ENCODE measurements around the gene PBXIP1. TPM values are rescaled to one million over a fixed set of nuclear protein-coding genes. Genes with fewer than 3 reads are reported as not detected.
"Not testable (repeated sequence)": the region's sequence is repeated elsewhere in the genome, so short reads cannot be mapped to it uniquely, and the experiment has no call there.

PBXIP1 gene
- polyA plus RNA-seq, 4 donors: 31.9 to 97.8 (median 37.8) TPM

- peaks cover 0 to 2% (median 0%) of the 10 kb centered on the region in 3 donors for H3K36me3 ChIP-seq (ENCODE audit: control insufficient read depth in 3 of 3, insufficient read depth in 2 of 3, low read depth in 1 of 3, low read length in 3 of 3)
- no peak for FAIRE-seq
- no peak for DNase-seq
- no peak overlapping the region for H3K4me3 ChIP-seq (ENCODE audit: low read depth in 1 of 3, low read length in 3 of 3)
- H3K27me3 ChIP-seq (ENCODE audit: control insufficient read depth in 3 of 3, insufficient read depth in 3 of 3, low read length in 3 of 3): no peaks in the 10 kb centered on the region
- no peak overlapping the region for H3K27ac ChIP-seq (ENCODE audit: low read depth in 1 of 3, low read length in 2 of 3)
- whole genome bisulfite sequencing, 3 donors: 89 to 90% (median 89%) methylated on average over 3 of the region's 3 CpGs
- peaks cover 0 to 16% of the 10 kb centered on the region in 2 donors for H3K9me3 ChIP-seq (ENCODE audit: control insufficient read depth in 2 of 2, insufficient read depth in 1 of 2, low read depth in 1 of 2, low read length in 1 of 2)
- H3K4me1 ChIP-seq (ENCODE audit: control insufficient read depth in 3 of 3, insufficient read depth in 2 of 3, low read depth in 1 of 3, low read length in 2 of 3): no peaks in the 10 kb centered on the region
These were observed 42.6 kb downstream of the PBXIP1 start for GRCh38 chr1:154913273-154913672.

GRCh38 chr1:154912755-154913154, 43.1 kb downstream of the PBXIP1 start:
- peaks cover 0 to 21% of the 10 kb centered on the region in 2 donors for H3K9me3 ChIP-seq (ENCODE audit: control insufficient read depth in 2 of 2, insufficient read depth in 1 of 2, low read depth in 1 of 2, low read length in 1 of 2)
- H3K4me3 ChIP-seq (ENCODE audit: low read depth in 1 of 3, low read length in 3 of 3): no peak overlapping the region
- DNase-seq: no peak
- no peaks in the 10 kb centered on the region for H3K4me1 ChIP-seq (ENCODE audit: control insufficient read depth in 3 of 3, insufficient read depth in 2 of 3, low read depth in 1 of 3, low read length in 2 of 3)
- FAIRE-seq: no peak
- H3K36me3 ChIP-seq (ENCODE audit: control insufficient read depth in 3 of 3, insufficient read depth in 2 of 3, low read depth in 1 of 3, low read length in 3 of 3): peaks cover 0 to 2% (median 0%) of the 10 kb centered on the region in 3 donors
- no peak overlapping the region for H3K27ac ChIP-seq (ENCODE audit: low read depth in 1 of 3, low read length in 2 of 3)
- 87 to 91% (median 90%) methylated on average over 2 of the region's 2 CpGs for WGBS, 3 donors
- H3K27me3 ChIP-seq (ENCODE audit: control insufficient read depth in 3 of 3, insufficient read depth in 3 of 3, low read length in 3 of 3): no peaks in the 10 kb centered on the region

GRCh38 chr1:154911691-154912550, 44.0 kb downstream of the PBXIP1 start:
- H3K27me3 ChIP-seq (ENCODE audit: control insufficient read depth in 3 of 3, insufficient read depth in 3 of 3, low read length in 3 of 3): no peaks in the 10 kb centered on the region
- no peak overlapping the region for H3K4me3 ChIP-seq (ENCODE audit: low read depth in 1 of 3, low read length in 3 of 3)
- peaks cover 0 to 26% of the 10 kb centered on the region in 2 donors for H3K9me3 ChIP-seq (ENCODE audit: control insufficient read depth in 2 of 2, insufficient read depth in 1 of 2, low read depth in 1 of 2, low read length in 1 of 2)
- H3K36me3 ChIP-seq (ENCODE audit: control insufficient read depth in 3 of 3, insufficient read depth in 2 of 3, low read depth in 1 of 3, low read length in 3 of 3): peaks cover 0 to 2% (median 0%) of the 10 kb centered on the region in 3 donors
- no peak overlapping the region for H3K27ac ChIP-seq (ENCODE audit: low read depth in 1 of 3, low read length in 2 of 3)
- FAIRE-seq (no peak), DNase-seq (no peak)
- 90 to 94% (median 92%) methylated on average over 8 of the region's 8 CpGs for WGBS, 3 donors
- no peaks in the 10 kb centered on the region for H3K4me1 ChIP-seq (ENCODE audit: control insufficient read depth in 3 of 3, insufficient read depth in 2 of 3, low read depth in 1 of 3, low read length in 2 of 3)

GRCh38 chr1:154910851-154911250, 45.0 kb downstream of the PBXIP1 start:
- Histone ChIP-seq H3K9me3 (ENCODE audit: control insufficient read depth in 2 of 2, insufficient read depth in 1 of 2, low read depth in 1 of 2, low read length in 1 of 2) (peaks cover 0 to 21% of the 10 kb centered on the region in 2 donors), H3K36me3 (ENCODE audit: control insufficient read depth in 3 of 3, insufficient read depth in 2 of 3, low read depth in 1 of 3, low read length in 3 of 3) (peaks cover 0 to 2% (median 0%) of the 10 kb centered on the region in 3 donors), H3K27me3 (ENCODE audit: control insufficient read depth in 3 of 3, insufficient read depth in 3 of 3, low read length in 3 of 3) (no peaks in the 10 kb centered on the region), H3K4me3 (ENCODE audit: low read depth in 1 of 3, low read length in 3 of 3) (no peak overlapping the region), H3K27ac (ENCODE audit: low read depth in 1 of 3, low read length in 2 of 3) (no peak overlapping the region), H3K4me1 (ENCODE audit: control insufficient read depth in 3 of 3, insufficient read depth in 2 of 3, low read depth in 1 of 3, low read length in 2 of 3) (no peaks in the 10 kb centered on the region)
- 93 to 98% (median 94%) methylated on average over 5 of the region's 5 CpGs for WGBS, 3 donors
- DNase-seq (no peak), FAIRE-seq (no peak)

GRCh38 chr1:154908937-154909336, 47.0 kb downstream of the PBXIP1 start:
- H3K4me1 ChIP-seq (ENCODE audit: control insufficient read depth in 3 of 3, insufficient read depth in 2 of 3, low read depth in 1 of 3, low read length in 2 of 3): no peaks in the 10 kb centered on the region
- H3K27ac ChIP-seq (ENCODE audit: low read depth in 1 of 3, low read length in 2 of 3): peak overlapping the region in 1 of 3 donors; percentile 28
- no peaks in the 10 kb centered on the region for H3K27me3 ChIP-seq (ENCODE audit: control insufficient read depth in 3 of 3, insufficient read depth in 3 of 3, low read length in 3 of 3)
- no peak overlapping the region for H3K4me3 ChIP-seq (ENCODE audit: low read depth in 1 of 3, low read length in 3 of 3)
- FAIRE-seq: no peak
- peaks cover 0 to 2% (median 0%) of the 10 kb centered on the region in 3 donors for H3K36me3 ChIP-seq (ENCODE audit: control insufficient read depth in 3 of 3, insufficient read depth in 2 of 3, low read depth in 1 of 3, low read length in 3 of 3)
- peaks cover 0 to 21% of the 10 kb centered on the region in 2 donors for H3K9me3 ChIP-seq (ENCODE audit: control insufficient read depth in 2 of 2, insufficient read depth in 1 of 2, low read depth in 1 of 2, low read length in 1 of 2)
- WGBS, 3 donors: 85 to 94% (median 94%) methylated on average over 3 to 5 of the region's 5 CpGs
- no peak for DNase-seq

GRCh38 chr1:154908129-154908528, 47.8 kb downstream of the PBXIP1 start:
- H3K36me3 ChIP-seq (ENCODE audit: control insufficient read depth in 3 of 3, insufficient read depth in 2 of 3, low read depth in 1 of 3, low read length in 3 of 3); H3K27me3 ChIP-seq (ENCODE audit: control insufficient read depth in 3 of 3, insufficient read depth in 3 of 3, low read length in 3 of 3); H3K4me1 ChIP-seq (ENCODE audit: control insufficient read depth in 3 of 3, insufficient read depth in 2 of 3, low read depth in 1 of 3, low read length in 2 of 3); H3K4me3 ChIP-seq (ENCODE audit: low read depth in 1 of 3, low read length in 3 of 3); FAIRE-seq: not testable (repeated sequence)
- Histone ChIP-seq H3K9me3 (ENCODE audit: control insufficient read depth in 2 of 2, insufficient read depth in 1 of 2, low read depth in 1 of 2, low read length in 1 of 2) (peaks cover 0 to 21% of the 10 kb centered on the region in 2 donors), H3K27ac (ENCODE audit: low read depth in 1 of 3, low read length in 2 of 3) (peak overlapping the region in 1 of 3 donors; percentile 28)
- DNase-seq: peak in 1 of 2 donors; percentile 68
- WGBS, 3 donors: 19 to 59% (median 48%) methylated on average over 3 of the region's 3 CpGs

- Histone ChIP-seq H3K27me3 (ENCODE audit: control insufficient read depth in 3 of 3, insufficient read depth in 3 of 3, low read length in 3 of 3) (no peaks in the 10 kb centered on the region), H3K36me3 (ENCODE audit: control insufficient read depth in 3 of 3, insufficient read depth in 2 of 3, low read depth in 1 of 3, low read length in 3 of 3) (no peaks in the 10 kb centered on the region), H3K27ac (ENCODE audit: low read depth in 1 of 3, low read length in 2 of 3) (no peak overlapping the region), H3K4me1 (ENCODE audit: control insufficient read depth in 3 of 3, insufficient read depth in 2 of 3, low read depth in 1 of 3, low read length in 2 of 3) (no peaks in the 10 kb centered on the region), H3K9me3 (ENCODE audit: control insufficient read depth in 2 of 2, insufficient read depth in 1 of 2, low read depth in 1 of 2, low read length in 1 of 2) (peaks cover 0 to 21% of the 10 kb centered on the region in 2 donors), H3K4me3 (ENCODE audit: low read depth in 1 of 3, low read length in 3 of 3) (no peak overlapping the region)
- peak; percentile 38 to 69 for DNase-seq
- no peak for FAIRE-seq
- WGBS, 3 donors: 69 to 84% (median 69%) methylated on average over 7 of the region's 7 CpGs
These were observed 49.2 kb downstream of the PBXIP1 start for GRCh38 chr1:154906621-154907081.

- WGBS, 3 donors: 35 to 66% (median 41%) methylated on average over 3 of the region's 3 CpGs
- peaks cover 0 to 9% of the 10 kb centered on the region in 2 donors for H3K9me3 ChIP-seq (ENCODE audit: control insufficient read depth in 2 of 2, insufficient read depth in 1 of 2, low read depth in 1 of 2, low read length in 1 of 2)
- no peaks in the 10 kb centered on the region for H3K4me1 ChIP-seq (ENCODE audit: control insufficient read depth in 3 of 3, insufficient read depth in 2 of 3, low read depth in 1 of 3, low read length in 2 of 3)
- FAIRE-seq: no peak
- no peaks in the 10 kb centered on the region for H3K27me3 ChIP-seq (ENCODE audit: control insufficient read depth in 3 of 3, insufficient read depth in 3 of 3, low read length in 3 of 3)
- H3K36me3 ChIP-seq (ENCODE audit: control insufficient read depth in 3 of 3, insufficient read depth in 2 of 3, low read depth in 1 of 3, low read length in 3 of 3): no peaks in the 10 kb centered on the region
- no peak overlapping the region for H3K4me3 ChIP-seq (ENCODE audit: low read depth in 1 of 3, low read length in 3 of 3)
- DNase-seq: no peak
- H3K27ac ChIP-seq (ENCODE audit: low read depth in 1 of 3, low read length in 2 of 3): no peak overlapping the region
These were observed 52.8 kb downstream of the PBXIP1 start for GRCh38 chr1:154902938-154903566.

Data from small intestine (tissue), 7 donors.